Activated CD4-positive, alpha-beta T cell treated with anti-CD3 and anti-CD28 coated beads, Interleukin-2, amount 50 U/mL, for 24 hours (primary cell): ENCODE measurements around the gene LCE6A.

Source experiments
- DNase-seq, 2 donors: peaks; one replicate each; pipeline ENCODE4 v3.0.0-alpha.2; 2020; ENCODE audit warnings: low read depth in 1 of 2, low spot score in 1 of 2

The LCE6A gene

GRCh38 chr1:152873495-152873894 is 30.8 kb downstream of the LCE6A start:
- DNase-seq: no peak

GRCh38 chr1:152876827-152877226 is 34.2 kb downstream of the LCE6A start:
- no peak for DNase-seq

GRCh38 chr1:152878042-152878441 is 35.4 kb downstream of the LCE6A start, which contains the start of gene SMCP:
TSS of gene SMCP (plus strand) at chr1:152878322. CDS start at chr1:152884423, 6,101 bp downstream.
- DNase-seq: no peak

GRCh38 chr1:152879559-152880198 is 37.0 kb downstream of the LCE6A start:
- DNase-seq: no peak

- DNase-seq: no peak
Observed at GRCh38 chr1:152880316-152880715, 37.7 kb downstream of the LCE6A start.

- DNase-seq: no peak
Observed at GRCh38 chr1:152880907-152881306, 38.3 kb downstream of the LCE6A start.

- DNase-seq: no peak
Observed at GRCh38 chr1:152884085-152884484, 41.4 kb downstream of the LCE6A start.

GRCh38 chr1:152884506-152884905 is 41.9 kb downstream of the LCE6A start:
- DNase-seq: no peak

- no peak for DNase-seq
Observed at GRCh38 chr1:152884966-152885624, 42.4 kb downstream of the LCE6A start.

- no peak for DNase-seq
Observed at GRCh38 chr1:152886085-152886484, 43.4 kb downstream of the LCE6A start.

- no peak for DNase-seq
Observed at GRCh38 chr1:152886758-152887409, 44.2 kb downstream of the LCE6A start.

GRCh38 chr1:152888126-152888525 is 45.5 kb downstream of the LCE6A start:
- DNase-seq: no peak
